GM18858 (cell line): ENCODE results near the gene KIFC3.
"Not testable (repeated sequence)": the region's sequence is repeated elsewhere in the genome, so short reads cannot be mapped to it uniquely, and the experiment has no call there.

Experiments
- ATAC-seq: cut with Tn5 transposase; IDR thresholded peaks from one replicate; pipeline ENCODE4 v1.9.1; 2021; ENCODE audit not compliant: unreplicated experiment

KIFC3 gene

DNA sequence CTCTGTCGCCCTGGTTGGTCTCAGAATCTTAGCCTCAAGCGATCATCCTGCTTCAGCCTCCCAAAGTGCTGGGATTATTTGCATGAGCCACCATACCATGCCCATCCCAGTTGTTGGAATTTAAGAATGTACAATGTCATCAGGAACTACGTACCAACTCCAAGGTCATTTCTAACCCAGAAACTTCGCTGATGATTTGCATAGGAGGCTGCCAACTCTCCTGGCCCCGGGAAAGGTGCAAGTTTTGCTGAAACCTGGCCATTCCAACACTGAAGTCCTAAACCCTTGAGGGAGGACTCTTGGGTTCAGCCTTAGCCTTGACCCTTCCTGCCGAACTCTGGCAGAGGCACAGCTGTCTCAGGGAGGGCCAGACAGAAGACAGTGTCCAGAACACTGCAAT is 2.9 kb upstream of the KIFC3 start:
- no peak for ATAC-seq

DNA sequence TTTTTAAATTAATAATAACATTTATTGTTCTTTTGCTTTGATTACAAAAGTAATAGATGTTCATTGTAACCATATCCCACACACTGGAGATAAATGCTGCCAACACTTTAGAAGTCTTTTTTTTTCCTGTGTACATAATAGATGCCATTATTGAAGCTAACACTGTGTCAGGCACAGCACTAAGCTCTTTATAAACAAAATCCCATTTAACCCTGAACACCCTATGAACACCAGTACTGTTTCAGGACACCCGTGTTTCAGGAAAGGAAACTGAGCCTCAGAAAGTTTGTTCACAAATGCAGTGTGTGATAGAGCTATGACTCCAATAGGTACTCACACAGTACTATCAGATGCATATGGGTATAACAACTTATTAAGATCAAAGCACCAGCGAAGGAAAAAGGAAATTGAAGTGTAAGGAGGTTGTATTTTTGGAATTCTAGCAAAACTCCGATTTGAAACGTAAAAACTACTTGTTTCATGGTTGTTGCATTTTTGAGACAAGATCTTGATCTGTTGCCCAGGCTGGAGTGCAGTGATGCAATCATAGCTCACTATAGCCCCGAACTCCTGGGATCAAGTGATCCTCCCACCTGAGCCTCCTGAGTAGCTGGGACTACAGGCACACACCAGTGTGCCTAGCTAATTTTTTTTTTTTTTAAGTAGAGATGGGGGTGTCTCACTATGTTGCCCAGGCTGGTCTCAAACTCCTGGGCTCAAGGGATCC is 2.0 kb upstream of the KIFC3 start:
- no peak for ATAC-seq

DNA sequence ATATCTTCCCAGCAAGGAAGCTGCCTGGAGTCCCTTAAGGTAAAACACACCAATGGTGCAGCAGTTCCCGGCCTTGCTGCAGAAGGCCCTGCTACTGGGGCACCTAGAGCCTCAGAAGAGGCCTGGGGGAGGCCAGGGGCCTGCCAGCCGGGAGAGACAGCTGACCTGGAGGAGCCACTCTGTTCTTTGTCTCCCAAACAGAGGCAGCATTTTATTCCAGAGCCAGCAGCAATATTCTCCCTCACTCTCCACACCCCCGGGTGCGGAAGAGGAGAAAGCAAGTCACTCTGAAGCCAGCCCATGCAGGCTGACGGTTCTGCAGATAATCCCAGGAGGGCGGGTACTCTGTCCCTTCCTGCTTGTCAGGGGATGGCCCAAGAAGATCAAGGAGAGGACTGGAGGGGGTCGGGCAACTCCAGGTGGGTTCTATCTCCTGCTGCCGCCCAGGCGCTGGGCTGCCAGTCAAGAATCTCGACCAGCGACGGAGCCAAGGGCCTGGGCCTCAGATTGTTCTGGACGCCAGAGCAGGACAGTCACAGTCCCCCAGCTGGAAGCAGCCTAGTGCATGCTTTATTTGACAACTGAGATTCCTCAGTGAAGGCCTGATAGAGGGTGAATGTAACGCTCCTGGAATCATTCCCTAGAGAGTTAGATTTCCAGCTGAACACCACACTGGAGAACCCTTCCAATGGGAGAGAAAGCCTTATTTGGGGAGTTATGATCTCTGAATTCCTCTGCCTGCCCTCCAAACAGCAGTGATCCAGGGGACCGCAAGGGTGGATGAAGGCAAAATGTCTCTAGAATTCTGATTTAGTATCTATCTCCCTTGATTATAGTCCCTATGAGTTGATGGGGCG is 1.1 kb upstream of the KIFC3 start:
- ATAC-seq: no peak

DNA sequence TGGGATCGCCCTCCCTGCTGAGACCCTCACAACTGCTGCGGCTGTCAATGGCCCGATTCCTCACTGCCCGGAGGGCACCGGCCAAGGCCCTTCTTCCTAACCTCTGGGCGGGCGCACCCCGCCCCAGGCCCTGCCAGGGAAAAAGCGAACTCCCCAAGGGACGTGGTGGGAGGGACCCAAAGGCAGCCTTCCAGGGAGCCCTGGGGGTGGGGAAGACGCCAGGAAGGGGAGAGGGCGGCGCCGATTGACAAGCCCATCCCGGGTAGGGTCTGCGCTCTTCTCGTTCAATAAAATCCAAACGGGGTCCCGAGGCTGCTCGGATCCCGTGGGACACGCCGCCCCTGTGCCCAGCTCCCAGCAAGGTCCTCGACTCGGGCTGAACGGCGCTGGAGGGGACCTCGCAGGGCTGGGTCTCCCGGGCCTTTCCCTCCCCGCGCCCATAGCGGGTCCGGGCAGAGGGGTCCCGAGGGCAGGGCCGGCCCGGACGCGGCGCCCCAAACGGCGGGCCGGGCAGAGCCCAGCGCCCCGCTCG is 416 bp downstream of the KIFC3 start:
- ATAC-seq: no peak

DNA sequence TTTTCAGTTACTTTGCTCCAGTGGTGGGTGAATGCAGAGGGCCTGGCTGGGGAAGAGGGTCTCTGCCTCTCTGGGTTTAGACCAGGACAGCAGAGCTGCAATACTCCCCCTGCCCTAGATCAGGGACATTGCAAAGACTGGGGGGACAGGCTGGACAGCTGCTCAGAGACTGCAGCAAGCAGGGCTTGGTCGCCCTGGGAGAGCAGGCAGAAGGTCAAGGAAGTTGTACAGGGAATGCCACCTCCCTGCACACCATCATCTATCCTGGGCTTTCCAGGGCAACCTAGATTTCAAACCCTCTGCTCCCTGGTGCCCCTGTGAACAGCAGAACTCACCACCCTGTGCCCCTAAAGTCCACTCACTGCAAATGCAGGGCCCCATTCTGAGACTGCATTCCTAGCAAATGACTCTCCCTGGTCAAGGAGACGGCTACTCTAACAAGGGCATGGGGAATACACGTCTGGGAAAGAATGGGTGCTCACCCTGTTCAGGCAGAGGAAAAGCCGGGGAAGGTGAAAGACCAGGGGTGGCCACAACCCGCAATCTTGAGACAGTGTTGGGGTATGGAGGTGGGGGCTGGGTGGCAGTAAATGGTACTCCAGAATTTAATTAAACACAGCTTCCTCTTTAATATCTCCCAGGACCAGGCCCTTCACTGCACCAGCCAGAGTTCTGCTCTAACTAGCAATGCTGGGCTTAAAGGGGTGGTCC is 1.0 kb downstream of the KIFC3 start:
- ATAC-seq: no peak

DNA sequence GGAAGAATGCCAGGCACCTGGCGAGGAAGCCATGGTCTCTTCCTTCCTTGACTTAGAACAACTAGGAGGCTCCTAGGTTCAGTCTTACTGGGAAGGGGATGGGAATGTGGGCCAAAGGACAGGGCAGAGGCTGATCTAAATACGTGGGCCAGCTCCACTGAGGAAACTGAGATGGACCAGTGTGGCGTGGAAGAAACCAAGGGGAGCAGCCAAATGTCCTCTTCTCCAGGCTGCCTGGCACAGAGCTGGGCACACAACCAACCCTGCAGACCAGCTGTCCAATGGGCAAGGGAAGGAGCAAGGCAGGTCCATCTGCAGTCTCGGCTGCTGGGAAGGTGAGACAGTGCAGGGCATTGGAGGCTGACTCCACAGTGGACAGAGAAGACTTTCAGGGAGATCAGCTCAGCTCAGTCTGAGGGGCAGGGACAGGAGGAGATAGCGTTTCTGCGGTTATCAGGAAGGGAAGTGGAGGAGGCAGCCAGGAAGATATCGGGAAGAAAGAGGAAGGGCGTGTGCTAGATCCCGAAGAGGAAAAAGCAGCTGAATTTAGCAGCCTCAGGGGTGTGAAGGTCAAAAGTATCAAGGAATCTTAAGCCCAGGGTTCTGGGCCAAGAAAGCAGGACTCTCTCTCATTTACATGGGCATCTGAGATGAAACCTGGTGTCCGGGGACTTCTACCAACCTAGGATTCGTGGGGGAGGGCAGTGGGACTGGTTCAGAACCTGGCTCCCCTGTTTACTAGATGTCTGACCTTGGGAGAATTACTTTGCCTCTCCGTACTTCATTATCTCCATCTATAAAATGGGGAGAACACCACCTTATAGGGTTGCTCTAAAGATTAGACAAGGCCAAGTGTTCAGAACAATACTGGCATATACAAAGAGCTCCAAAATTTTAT is 1.8 kb downstream of the KIFC3 start:
- ATAC-seq: no peak

DNA sequence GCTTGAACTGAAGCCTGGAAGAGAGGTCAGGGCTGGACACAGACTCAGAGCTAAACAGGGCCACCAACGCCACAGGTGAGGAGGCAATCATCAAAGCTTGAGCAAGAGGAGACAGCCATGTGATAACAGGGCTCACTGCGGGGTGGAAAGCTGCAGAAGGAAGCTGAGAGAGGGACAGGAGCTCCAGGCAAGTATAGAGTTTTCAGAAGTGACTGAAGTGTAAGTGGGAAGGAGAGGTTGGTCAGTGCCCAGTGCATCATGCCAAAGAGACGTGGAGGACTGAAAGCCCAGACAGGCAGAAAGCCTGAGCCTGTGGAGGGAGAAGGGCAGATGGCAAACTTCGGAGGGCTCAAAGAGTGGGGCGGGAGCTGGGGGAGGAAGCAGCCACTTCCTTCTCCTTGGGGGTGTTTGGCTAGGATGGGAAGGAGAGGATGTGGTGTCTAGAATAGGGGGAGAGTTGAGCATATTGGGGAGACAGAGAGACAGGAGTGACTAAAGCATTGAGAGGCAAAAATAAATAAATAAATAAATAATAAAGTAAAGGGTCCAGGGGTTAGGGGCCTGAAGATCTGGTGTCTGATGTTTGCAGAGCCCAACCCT is 2.6 kb downstream of the KIFC3 start:
- ATAC-seq: no peak

DNA sequence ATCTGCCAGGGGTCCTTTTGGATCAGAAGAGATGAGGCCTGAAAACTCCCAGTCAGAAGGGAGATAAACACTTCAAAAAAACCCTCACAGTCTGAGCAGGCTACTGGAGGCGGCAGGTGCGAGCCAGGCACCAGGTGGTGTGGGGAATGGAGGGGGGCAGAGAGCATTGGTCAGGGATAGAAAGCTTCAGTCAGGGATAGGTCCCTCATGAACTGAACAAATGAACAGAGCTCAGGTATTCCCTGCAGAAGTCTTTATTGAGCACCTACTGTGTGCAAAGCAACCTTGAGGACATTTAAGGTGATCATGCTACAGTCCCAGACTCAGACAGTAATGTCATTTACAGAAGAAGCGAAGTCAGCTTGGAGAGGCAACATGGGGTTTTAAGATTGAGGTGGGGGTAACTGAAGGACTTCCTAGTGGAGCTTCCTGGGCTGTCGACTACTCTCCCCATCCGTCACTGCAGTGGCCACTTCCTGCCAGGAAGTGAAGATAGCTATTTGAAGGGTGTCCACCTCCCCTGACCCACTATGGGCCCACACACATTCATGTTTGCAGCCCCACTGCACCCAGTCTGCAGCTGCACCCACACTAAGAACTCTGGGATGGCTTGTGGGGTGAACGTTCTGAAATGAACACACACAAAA is 3.2 kb downstream of the KIFC3 start:
- no peak for ATAC-seq

DNA sequence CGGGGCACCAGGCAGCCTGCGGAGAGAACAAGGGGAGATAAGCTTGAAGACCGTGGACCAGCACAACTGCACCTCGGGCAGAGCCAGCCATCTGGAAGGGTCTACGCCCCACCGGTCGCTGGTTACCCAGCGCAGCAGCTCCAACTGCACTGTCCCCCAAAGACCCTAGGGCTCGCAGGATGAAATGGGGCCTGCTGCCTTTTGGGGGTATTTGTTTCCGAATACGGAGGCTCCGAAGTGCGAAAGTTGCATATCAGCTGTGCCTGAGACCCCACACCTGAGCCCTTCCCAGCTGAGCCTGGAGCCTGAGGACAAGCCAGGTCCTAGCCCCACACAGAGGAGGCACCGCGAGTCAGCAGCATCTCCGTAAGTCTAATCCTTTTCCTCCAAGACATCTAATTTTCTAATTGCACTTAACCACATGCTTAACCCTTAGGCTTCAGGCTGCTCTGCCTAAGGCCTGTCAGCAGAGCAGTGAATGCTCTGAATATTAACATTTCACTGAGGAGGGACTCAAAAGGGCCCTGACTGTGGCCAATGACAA is 4.0 kb downstream of the KIFC3 start:
- ATAC-seq: no peak

DNA sequence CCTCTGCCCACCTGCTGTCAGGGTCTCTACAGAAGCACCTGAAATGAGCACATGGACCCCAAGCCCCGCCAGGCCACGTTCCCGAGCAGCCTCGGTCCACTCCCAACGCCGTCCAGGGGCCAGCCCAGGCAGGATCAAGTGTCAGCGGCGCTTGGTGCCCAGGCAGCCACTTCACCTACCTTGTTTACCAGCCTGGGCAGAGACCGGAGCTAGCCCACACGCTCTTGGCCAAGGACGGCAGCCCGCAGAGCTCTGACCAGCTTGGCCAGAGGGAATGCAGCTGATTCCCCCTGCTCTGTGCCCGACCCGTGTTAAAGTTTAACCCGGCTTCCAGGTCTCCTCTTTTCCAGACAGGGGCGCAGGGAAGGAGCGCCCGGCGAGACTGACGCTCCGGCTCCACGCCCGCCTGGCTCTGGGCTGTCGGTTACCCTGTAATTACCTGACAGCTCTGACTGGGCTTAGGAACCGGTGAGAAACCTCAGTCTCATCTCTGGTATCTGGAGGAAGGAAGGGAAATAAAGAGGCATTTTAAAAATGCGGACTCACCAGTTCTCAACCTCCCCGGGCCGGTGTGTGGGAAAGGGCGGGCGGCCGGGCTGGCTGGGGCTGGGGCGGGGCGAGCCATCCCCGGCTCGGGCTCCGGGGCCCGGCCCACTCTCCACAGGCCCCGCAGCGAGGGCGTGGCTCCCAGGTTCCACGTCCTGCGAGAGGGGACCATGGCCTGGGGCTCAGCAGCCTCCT is 4.6 kb downstream of the KIFC3 start:
- no peak for ATAC-seq

DNA sequence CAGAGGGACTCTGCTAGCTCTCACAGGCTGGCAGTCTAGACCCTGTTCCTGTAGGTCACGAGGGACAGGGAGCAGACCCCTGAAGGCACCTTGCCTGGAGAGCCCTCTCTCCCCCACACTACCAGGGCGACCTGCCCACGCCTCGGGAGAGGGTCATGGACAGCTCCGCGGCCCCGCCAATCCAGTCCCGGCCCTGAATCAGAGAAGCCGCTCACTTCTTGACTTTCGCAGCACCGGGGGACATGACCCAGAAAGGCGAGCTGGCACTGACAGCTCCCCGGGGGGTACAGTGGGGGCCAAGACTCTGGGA is 5.1 kb downstream of the KIFC3 start:
- no peak for ATAC-seq

DNA sequence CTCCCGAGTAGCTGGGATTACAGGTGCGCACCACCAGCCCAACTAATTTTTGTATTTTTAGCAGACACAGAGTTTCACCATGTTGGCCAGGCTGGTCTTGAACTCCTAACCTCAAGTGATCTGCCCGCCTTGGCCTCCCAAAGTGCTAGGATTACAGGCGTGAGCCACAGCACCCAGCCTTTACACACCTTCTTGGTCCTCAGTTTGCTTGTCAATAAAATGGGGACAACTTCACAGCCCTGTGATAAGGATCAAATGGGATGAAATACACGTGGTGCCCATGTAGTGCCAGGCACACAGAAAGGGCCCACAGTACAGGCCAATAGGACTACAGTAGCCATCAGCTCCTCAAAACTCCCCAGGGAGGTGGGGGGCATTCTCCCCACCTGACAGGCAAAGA is 6.3 kb downstream of the KIFC3 start:
- not testable (repeated sequence) for ATAC-seq

DNA sequence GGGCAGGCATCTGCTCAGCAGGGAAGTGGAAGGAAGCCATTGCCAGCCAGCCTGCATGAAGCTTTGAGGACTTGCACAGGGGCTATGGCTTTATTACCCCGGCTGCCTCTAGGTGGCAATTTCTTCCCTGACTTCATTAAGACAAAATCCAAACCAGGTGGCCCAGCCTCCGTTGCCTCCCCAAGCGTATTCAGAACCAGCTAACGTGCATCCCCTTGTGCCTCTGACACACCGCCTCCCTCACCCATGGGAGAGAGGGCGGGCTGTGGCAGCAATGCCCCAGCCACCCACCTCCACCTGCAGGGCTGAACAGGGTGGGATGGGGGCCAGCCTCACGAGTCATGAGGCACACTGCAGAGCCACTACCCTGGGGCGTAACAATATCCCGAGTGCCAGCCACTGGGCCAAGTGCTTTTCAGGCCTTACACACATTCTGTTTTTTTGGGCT is 6.8 kb downstream of the KIFC3 start:
- ATAC-seq: no peak

DNA sequence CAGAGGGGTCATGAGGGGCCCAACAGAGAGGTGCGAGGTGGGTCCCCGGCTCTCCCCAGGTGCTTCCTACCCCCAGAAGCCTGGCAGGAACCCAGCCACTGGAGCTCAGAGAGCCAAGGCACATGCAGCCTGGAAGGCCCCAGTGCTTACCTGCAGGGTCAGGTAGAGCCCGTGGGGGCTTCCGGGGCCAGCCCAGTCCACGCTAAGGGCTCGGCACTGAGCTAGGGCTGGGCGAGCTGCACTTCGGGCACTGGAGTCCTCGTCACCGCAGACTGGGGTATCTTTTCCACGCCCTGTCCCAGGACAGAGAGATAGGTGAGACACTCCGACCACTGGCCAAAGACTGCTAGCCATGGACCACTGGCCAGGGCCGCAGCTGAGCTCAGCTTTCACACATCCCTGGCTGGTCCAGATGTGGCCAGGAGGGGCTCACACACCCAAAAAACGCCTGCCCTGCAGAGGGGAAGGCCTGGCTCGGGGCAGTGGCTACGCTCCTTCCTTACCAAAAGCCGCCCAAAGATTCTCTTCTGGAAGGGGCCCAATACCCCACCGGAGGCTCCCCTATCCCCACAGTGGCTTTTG is 7.4 kb downstream of the KIFC3 start:
- no peak for ATAC-seq

DNA sequence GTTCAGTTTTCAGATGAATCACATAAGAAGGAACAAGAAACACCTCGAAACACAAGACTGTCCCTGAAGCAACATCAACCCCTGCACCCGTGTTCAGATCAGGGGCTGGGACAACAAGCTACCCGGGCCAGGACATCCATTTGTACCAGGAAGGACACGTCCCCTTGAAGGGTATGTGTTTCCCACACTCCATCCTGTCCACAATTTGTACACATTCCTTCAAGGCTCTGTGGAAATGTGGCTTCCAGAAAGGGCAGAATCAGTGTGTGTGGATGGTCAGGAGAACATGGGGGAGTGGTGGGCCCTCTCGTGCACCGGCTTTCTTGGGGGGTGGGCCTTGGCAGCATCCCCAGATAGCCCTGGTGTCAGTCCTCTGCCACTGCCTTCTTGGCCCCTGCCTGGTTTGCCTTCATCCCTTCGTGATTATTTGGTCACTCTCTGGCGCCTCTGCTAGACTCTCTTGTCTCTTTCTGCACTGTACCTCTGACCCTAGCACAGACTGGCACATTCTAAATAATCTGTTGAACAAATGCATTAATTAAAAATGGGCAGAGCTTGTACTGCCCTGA is 10.3 kb downstream of the KIFC3 start:
- no peak for ATAC-seq

DNA sequence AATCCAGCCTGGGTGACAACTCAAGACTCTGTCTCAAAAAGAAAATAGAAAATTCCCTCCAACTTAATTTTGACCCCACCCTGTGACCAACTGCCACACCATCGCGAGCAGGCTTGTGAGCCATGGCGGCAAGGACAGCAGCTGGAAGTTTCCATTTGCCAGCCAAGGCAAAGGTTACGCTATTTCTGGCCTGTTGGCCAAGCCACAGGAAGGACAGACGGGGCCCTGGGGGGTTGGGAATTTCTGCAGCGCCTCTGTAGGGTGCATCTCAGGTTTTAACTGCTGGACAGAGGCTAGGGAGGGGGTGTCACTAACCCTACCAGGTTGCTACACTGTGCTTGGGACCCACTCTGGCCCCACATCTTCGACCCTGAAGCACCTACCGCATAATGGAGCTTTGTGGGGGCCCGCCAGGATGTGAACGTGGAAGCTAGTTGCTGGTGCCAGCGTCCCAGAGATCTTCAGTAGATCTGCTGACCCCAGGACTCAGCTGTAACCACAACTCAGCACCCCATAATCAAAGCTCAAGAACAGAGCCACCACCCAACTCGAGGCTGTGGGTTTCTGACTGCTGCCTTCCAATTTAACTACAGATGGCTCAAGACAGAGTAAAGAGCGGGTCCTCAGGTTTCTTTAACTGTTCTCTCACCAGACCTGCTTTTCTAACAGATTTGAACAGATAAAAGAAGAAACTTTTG is 10.9 kb downstream of the KIFC3 start:
- ATAC-seq: no peak

DNA sequence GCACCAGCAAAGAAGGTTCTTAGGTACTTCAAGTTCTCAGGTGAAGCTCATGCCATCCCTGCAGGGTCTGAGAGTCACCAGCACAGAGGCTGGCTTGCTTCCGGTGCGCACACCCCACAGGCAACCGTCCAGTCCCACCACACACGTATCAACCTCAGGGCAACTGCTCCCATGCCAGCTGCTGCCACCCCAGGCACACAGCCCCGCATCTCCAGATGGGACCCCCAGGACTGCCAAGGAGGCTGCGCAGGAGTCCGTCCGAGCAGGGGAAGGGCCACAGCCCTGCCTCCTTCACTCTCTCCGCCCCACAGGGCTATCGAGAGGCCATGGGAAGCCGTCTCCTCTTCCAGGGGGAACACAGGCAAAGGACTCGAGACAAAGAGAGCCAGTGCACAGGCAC is 13.3 kb downstream of the KIFC3 start:
- ATAC-seq: no peak
